ENCODE results near the gene CDH13.

DNA sequence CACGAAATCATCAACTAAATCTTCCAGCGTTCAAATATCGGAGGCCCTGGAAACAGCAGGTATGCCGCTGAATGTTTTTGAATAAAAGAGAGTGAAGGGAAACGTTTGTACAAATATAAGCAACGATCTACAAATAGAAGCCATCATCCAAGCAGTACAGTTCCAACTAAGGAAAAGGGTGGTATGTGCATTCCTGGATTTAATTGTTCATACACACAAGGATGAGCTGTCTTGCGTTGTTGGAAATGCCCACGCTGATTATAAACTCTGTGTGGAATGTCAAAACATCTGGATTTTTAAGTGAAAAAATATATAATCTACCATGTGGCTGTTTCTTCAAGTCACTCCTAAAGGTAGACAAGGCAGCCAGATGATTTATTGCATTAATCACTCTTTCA, 989.2 kb downstream of the CDH13 start:
- TF ChIP-seq, protein P1, sequence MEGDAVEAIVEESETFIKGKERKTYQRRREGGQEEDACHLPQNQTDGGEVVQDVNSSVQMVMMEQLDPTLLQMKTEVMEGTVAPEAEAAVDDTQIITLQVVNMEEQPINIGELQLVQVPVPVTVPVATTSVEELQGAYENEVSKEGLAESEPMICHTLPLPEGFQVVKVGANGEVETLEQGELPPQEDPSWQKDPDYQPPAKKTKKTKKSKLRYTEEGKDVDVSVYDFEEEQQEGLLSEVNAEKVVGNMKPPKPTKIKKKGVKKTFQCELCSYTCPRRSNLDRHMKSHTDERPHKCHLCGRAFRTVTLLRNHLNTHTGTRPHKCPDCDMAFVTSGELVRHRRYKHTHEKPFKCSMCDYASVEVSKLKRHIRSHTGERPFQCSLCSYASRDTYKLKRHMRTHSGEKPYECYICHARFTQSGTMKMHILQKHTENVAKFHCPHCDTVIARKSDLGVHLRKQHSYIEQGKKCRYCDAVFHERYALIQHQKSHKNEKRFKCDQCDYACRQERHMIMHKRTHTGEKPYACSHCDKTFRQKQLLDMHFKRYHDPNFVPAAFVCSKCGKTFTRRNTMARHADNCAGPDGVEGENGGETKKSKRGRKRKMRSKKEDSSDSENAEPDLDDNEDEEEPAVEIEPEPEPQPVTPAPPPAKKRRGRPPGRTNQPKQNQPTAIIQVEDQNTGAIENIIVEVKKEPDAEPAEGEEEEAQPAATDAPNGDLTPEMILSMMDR (IDR thresholded peaks at IDR 0.05 in 4 of 5, conservative IDR thresholded peaks at IDR 0.05 in 1 of 5): no peak
- TF ChIP-seq POLR2A (IDR thresholded peaks at IDR 0.05): no peak
